ENCODE results near the gene GATA5. TPM values are rescaled to one million over a fixed set of nuclear protein-coding genes. Genes with fewer than 3 reads are reported as not detected.

GATA5 gene
- total RNA-seq, 1 experiment from 2014 or later: 0.18 TPM

- ChIA-PET POLR2A (ENCODE audit: unreplicated experiment) (no interaction called here), CTCF (no interaction called here)
- Histone ChIP-seq H3K4me2 (ENCODE audit: low read length) (no peak overlapping the region), H3K27ac (ENCODE audit: low read length) (no peak overlapping the region), H3K36me3 (ENCODE audit: low read depth, low read length) (no peaks in the 10 kb centered on the region), H2AFZ (ENCODE audit: low read length) (no peak overlapping the region), H3F3A (ENCODE audit: low read length, unreplicated experiment) (no peaks in the 10 kb centered on the region), H4K20me1 (ENCODE audit: low read length) (no peaks in the 10 kb centered on the region), H3K4me1 (ENCODE audit: insufficient read depth, low read length) (no peaks in the 10 kb centered on the region), H3K9me3 (ENCODE audit: low read length) (no peaks in the 10 kb centered on the region), H3K9me2 (replicated peaks; ENCODE audit: low read length) (no peaks in the 10 kb centered on the region), H3K4me3 (ENCODE audit: low read length) (no peak overlapping the region), H3K9ac (ENCODE audit: low read length) (no peak overlapping the region), H3K79me2 (ENCODE audit: low read length) (no peaks in the 10 kb centered on the region), H3K27me3 (ENCODE audit: low read length) (no peaks in the 10 kb centered on the region)
- no TSS peak for BruUV-seq (replicated peaks)
- ATAC-seq (no peak), DNase-seq (no peak)
- intact Hi-C loops (cut with micrococcal nuclease): no loop called here
- TF ChIP-seq CTCF (conservative IDR thresholded peaks at IDR 0.05; ENCODE audit: low read depth, low read length) (no peak), EZH2 (IDR thresholded peaks at IDR 0.05; ENCODE audit: low read length, unreplicated experiment) (no peak), EZH2phosphoT487 (IDR thresholded peaks at IDR 0.05; ENCODE audit: borderline replicate concordance, low read length) (no peak)
Measured at GRCh38 chr20:62462976-62463592, 12.7 kb downstream of the GATA5 start.

GRCh38 chr20:62461834-62462233 is 14.0 kb downstream of the GATA5 start:
- intact Hi-C loops (cut with micrococcal nuclease): no loop called here
- ChIA-PET POLR2A (ENCODE audit: unreplicated experiment) (no interaction called here), CTCF (no interaction called here)
- Histone ChIP-seq H3K9me3 (ENCODE audit: low read length) (no peaks in the 10 kb centered on the region), H4K20me1 (ENCODE audit: low read length) (no peaks in the 10 kb centered on the region), H3F3A (ENCODE audit: low read length, unreplicated experiment) (no peaks in the 10 kb centered on the region), H3K27ac (ENCODE audit: low read length) (no peak overlapping the region), H2AFZ (ENCODE audit: low read length) (no peak overlapping the region), H3K4me3 (ENCODE audit: low read length) (no peak overlapping the region), H3K9ac (ENCODE audit: low read length) (no peak overlapping the region), H3K27me3 (ENCODE audit: low read length) (no peaks in the 10 kb centered on the region), H3K36me3 (ENCODE audit: low read depth, low read length) (no peaks in the 10 kb centered on the region), H3K4me1 (ENCODE audit: insufficient read depth, low read length) (no peaks in the 10 kb centered on the region), H3K9me2 (replicated peaks; ENCODE audit: low read length) (no peaks in the 10 kb centered on the region), H3K79me2 (ENCODE audit: low read length) (no peaks in the 10 kb centered on the region), H3K4me2 (ENCODE audit: low read length) (no peak overlapping the region)
- ATAC-seq: no peak
- DNase-seq: no peak
- no TSS peak for BruUV-seq (replicated peaks)
- TF ChIP-seq EZH2 (IDR thresholded peaks at IDR 0.05; ENCODE audit: low read length, unreplicated experiment) (no peak), EZH2phosphoT487 (IDR thresholded peaks at IDR 0.05; ENCODE audit: borderline replicate concordance, low read length) (no peak), CTCF (conservative IDR thresholded peaks at IDR 0.05; ENCODE audit: low read depth, low read length) (no peak)

DNA sequence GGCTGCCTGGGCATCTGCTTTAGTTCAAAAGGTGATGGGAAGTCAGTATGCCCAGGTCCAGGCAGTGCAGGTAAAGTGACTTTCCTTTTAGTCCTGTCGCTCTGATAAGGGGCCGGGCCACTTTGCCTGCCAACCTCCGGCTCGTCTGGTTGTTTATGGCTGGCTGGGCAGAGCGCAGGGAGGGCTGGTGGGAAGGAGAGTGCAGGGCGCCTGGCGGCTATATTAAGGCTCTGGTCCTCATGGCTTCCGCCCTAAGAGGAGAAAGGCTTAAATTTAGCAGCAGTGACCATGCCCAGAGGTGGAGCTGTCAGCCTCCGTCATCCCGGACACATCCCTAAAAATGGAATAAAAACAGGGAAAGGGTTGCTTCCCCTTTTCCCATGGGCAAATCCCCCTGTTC is 14.6 kb downstream of the GATA5 start:
- no peaks in the 10 kb centered on the region for H4K20me1 ChIP-seq (ENCODE audit: low read length)
- intact Hi-C loops (cut with micrococcal nuclease): no loop called here
- no peaks in the 10 kb centered on the region for H3F3A ChIP-seq (ENCODE audit: low read length, unreplicated experiment)
- ChIA-PET CTCF (no interaction called here), POLR2A (ENCODE audit: unreplicated experiment) (no interaction called here)
- no peaks in the 10 kb centered on the region for H3K36me3 ChIP-seq (ENCODE audit: low read depth, low read length)
- no peak overlapping the region for H2AFZ ChIP-seq (ENCODE audit: low read length)
- H3K4me3 ChIP-seq (ENCODE audit: low read length): no peak overlapping the region
- no peaks in the 10 kb centered on the region for H3K9me3 ChIP-seq (ENCODE audit: low read length)
- ATAC-seq (peak; percentile 29; the same call in 1 of the 2 replicates), DNase-seq (no peak)
- H3K79me2 ChIP-seq (ENCODE audit: low read length): no peaks in the 10 kb centered on the region
- no peak overlapping the region for H3K27ac ChIP-seq (ENCODE audit: low read length)
- H3K4me1 ChIP-seq (ENCODE audit: insufficient read depth, low read length): no peaks in the 10 kb centered on the region
- no peaks in the 10 kb centered on the region for H3K27me3 ChIP-seq (ENCODE audit: low read length)
- TF ChIP-seq EZH2 (IDR thresholded peaks at IDR 0.05; ENCODE audit: low read length, unreplicated experiment) (no peak), CTCF (conservative IDR thresholded peaks at IDR 0.05; ENCODE audit: low read depth, low read length) (no peak), EZH2phosphoT487 (IDR thresholded peaks at IDR 0.05; ENCODE audit: borderline replicate concordance, low read length) (no peak)
- BruUV-seq (replicated peaks): no TSS peak
- no peaks in the 10 kb centered on the region for H3K9me2 ChIP-seq (replicated peaks; ENCODE audit: low read length)
- no peak overlapping the region for H3K4me2 ChIP-seq (ENCODE audit: low read length)
- no peak overlapping the region for H3K9ac ChIP-seq (ENCODE audit: low read length)
